ENCODE results near the gene SLC22A15.

The SLC22A15 gene

DNA sequence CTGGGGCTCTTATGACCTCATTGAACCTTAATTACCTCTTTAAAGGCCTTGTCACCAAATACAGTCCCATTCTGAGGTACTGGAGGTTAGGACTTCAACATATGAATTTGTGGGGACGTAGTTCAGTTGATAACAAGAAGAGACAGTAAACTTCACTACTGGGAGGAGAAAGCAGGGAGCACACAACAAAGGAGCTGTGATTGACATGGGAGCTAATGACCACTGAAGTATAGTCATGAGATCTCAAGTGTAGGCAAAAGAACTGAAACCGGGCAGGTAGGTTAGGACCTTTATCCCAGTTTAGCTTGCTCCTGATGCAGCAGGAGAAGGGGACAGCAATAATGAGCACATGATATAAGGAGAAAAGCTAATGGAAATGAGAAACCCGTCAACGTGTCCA lies 123.1 kb downstream of the SLC22A15 start:
- no peak overlapping the region for H3K4me3 ChIP-seq (ENCODE audit: low read depth, low read length)

DNA sequence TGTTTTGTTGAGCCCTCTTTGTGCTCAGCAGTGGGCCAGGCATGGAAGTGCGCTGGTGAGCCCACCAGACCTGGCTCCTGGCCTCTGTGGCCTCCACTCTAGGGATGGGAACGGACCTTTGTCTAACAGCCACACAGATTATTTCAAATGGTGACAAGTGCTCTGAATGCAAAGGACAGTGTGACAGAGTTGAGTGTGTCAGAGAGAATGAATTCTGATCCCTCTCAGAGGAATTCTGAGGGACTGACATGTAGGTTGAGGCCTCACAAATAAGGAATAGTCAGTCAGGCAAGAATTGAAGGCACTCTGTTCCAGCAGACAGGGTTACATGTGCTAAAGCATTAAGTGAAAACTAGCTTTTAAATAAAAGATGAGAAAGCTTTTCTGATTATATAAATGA lies 123.6 kb downstream of the SLC22A15 start:
- no peak overlapping the region for H3K4me3 ChIP-seq (ENCODE audit: low read depth, low read length)

DNA sequence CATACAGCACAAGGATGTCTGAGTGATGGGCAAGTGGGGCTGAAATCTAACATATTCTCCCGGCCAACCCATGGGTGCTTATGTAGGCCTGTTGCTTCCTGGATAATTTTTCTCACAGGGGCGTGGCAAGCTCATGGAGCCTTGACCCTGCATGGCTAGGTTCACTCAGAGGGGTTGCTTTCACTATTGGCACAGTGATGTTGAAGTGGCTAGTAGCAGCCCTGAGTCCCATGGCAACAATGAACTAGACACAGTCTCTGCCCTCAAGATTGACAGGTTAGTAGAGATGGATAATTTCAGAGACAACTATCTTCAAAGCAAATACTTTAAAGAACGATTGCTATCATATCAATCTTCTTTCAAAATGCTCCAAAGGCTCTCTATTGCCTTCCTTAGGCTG lies 128.4 kb downstream of the SLC22A15 start:
- H3K4me3 ChIP-seq (ENCODE audit: low read depth, low read length) = no peak overlapping the region

DNA sequence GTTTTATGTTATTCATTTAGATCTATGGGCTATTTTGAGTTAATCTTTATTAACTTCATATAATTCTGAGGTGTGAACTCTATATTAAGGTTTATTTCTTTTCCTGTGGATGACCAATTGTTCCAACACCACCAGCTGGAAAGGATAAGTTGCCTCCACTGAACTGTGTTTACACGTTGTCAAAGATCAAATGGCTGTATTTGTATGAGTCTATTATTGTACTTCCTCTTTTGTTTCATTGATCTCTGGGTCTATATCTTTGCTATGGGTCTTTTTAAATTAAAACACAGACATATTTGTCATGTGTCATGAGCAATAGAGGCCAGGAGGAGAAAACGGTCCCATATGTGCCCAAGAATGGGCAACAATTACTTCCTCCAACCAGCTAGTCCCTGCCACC lies 129.7 kb downstream of the SLC22A15 start:
- no peak overlapping the region for H3K4me3 ChIP-seq (ENCODE audit: low read depth, low read length)

DNA sequence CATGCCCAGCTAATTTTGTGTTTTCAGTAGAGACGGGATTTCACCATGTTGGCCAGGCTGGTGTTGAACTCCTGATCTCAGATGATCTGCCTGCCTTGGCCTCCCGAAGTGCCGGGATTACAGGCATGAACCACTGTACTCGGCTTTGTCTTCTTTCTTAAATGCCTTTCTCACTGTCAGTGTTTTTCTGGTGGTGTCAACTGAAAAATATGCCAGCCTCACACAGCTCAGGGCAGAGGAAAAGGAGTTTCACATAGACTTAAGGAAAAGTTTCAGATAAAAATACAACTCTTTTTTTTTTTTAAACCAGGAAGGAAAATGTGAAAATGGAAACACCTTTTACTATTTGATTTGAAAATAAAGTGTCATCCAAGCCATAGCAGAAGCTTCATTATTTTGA lies 130.3 kb downstream of the SLC22A15 start:
- H3K4me3 ChIP-seq (ENCODE audit: low read depth, low read length) = no peak overlapping the region

DNA sequence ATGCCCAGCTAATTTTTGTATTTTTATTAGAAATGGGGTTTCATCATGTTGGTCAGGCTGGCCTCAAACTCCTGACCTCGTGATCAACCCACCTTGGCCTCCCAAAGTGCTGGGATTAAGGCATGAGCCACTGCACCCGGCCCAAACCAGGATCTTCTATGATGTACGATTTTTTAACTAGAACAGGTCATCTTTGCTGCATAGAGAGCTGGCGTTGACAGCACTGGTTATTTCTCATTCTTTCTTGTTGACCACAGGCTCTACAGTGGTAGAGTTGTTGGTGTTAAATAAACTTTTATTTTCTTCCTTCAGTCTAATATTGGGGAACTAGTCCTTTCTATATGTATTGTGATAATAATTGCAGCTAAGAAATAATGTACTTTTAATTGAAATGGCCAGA lies 131.1 kb downstream of the SLC22A15 start:
- H3K4me3 ChIP-seq (ENCODE audit: low read depth, low read length) = no peak overlapping the region

DNA sequence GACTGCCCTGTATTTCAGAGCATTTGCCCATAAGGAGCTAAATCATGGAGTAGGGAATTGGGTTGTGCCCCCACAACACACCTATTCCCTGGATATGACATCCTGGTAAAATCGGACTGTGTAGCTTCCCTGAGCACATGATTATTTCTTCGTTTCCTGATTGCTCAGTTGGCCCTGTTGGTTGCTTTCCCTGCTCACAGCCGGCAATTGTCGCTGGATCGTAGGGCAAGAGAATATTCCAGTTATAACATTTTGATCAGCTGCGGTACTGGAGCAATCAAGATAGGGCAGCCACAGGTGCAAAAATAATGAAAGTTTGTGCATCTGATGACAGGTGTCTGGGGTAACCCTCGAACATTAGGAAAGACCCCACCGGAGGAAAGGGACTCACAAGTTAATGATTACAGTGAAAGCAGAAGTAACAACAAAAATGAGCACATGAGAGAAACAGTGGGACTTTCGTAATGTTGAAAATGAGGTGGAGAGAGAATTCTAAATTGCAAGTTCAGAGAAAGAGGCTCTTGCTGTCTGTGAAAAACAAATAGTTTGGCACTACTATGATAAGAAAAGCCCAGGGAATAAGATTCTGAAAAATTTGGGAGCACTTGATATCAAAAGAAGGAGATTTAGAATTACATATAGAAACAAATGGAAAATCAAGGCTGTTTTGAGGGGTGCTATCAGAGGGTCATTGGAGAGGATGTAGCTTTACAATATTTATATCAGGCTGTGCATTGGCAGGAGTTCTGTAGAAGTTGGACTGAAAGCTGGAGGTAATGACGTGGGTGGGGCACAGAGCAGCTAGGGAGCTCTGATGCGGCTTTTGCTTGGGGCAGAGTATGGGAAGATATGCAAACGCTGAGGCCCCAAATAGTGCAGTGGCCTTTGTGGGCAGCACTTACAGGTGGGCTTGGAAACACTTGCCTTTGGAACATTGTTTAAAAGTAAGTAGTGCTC lies 134.5 kb downstream of the SLC22A15 start, which contains the start of gene MAB21L3:
MAB21L3 (plus strand) TSS at position 833 of the 957 bp plus-strand sequence. CDS start 1,217 bp downstream, outside the sequence.
- no peak within 1 kb of the TSS for H3K4me3 ChIP-seq (ENCODE audit: low read depth, low read length)

DNA sequence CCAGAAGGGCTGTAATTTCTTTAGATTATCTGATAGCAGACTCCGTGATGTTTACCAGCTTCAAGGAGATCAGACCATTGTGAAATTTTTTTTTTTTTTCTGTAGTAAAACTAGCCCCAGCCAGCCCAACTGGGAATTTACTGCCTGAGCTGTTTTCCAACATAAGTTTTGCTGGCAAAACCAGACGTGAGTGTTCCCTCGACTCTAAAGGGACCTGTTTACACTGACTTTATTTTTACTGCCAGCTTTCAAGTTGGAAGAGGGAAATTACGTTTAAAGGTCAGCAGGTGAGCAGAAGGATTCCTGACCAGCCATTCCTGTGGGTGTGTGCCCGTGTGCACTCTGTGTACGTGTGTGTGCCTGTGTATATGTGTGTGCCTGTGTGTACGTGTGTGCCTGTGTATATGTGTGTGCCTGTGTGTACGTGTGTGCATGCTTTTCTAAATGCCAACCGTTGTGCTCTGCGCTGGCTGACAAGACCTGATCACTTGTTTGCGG lies 135.3 kb downstream of the SLC22A15 start:
- H3K4me3 ChIP-seq (ENCODE audit: low read depth, low read length) = no peak overlapping the region

DNA sequence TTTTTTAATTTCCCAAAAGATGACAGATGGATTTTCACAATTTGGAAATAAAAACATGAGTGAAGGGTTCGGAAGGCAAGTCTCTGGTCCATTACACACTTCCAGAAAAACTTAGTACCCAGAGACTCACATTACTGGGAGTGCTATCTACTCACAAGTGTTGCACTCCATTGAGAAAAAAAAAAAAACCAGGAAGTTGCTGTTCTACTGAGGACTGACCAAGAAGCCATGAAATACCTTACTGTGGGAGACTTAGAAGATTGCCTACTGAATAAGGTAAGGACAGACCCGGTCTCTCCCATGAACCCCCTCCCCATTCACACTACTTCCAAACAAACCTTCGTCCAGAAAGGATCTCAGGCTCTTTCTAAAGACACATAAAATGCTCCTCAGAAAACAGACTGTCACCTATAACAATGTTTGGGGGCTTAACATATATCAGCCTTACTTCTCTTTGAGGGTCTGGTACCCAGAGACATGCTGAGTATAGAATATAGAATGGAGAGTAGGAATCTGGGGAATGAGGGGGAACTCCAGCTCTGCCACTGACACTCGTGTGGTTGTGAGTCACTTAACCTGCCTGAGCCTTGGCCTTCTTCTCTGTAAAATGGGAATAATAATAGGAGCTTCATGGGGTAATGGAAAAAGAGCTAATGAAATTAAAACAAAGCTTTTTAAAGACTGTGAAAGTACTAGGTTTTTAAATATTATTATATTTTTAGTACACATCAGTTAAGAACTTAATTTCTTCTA lies 136.3 kb downstream of the SLC22A15 start:
- no peak overlapping the region for H3K4me3 ChIP-seq (ENCODE audit: low read depth, low read length)

DNA sequence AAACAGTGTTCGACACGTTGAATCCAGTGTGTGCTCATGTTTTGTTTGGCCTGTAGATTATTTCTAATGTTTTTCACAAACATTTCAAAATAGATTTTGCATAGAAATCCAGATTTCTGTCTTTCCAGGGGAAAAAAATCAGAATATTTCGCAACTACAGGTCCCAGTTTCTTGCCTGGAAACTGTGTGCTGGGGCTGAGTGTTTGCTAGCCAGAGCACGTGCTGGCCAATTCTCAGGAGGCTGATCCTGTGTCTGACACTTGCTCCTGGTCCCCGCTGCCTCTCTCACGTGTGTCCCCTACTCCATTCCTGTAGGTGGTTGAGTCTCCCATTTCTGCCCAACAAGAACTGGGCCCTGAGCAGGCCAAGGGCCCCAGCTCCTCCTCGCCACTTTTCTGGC lies 137.3 kb downstream of the SLC22A15 start:
- H3K4me3 ChIP-seq (ENCODE audit: low read depth, low read length) = no peak overlapping the region

DNA sequence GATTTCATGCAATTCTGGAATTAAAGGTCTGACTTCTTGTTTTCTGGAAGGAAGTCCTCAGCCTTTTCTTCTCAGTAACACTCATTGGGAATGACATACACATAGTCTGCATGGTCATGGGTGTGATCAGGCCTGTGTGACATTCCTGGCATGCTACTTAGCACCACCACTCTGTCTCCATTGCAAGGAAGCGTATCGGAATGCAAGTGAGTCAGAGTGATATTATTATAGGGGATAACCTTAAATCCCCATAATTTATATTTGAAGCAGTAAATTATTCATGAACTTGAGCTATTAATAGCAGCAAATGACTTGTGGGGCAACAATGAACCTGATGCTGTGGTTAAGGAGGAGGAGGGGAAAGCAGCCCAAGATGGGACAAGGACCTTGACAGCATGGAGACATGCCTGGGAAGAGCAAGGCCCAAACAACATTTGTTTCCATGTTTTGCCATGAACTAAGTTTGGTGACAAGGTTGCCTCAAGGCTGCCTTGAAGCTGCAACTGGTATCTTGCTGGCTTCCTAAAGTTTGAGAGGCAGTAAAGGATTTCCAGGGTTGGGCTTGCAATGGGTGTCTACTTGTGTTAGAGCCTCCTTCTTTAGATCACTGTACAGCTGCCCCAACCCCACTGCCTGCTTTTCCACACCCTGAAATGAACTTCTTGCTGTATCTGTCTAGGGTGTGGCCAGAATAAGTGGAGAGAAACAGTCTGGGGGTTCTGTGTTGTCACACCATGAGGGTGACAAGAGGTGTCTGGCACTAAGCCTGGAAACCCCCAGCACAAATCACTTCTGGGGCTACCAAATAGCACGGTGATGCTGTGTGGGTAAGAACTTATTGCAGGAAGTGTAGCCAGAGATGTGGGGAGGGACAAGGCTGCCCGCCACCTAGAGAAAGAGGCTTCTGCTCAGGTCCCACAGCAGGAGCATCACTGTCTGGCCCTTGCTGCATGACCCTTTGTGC lies 139.4 kb downstream of the SLC22A15 start:
- no peak overlapping the region for H3K4me3 ChIP-seq (ENCODE audit: low read depth, low read length)

DNA sequence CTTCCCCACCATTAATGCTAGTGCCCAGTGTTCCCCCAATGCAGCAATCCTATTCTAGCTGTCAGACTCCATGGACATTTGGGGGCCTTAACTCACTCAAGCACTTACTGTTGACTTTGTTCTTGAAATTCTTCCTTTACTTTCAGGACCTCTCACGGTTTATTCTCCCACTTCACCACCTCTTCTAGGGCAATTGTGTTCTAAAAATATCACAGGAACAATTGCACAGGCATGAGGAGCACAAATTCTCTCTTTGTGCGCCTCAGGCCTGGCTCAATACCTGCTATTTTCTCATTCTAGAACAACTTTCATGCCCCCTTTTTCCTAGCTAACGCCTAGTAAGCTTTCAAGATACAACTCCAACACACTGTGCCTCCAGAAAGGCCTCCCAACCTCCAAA lies 142.2 kb downstream of the SLC22A15 start:
- no peak overlapping the region for H3K4me3 ChIP-seq (ENCODE audit: low read depth, low read length)

All from iPS-11a (cell line).